Measurements from ENCODE around the gene MOGAT1.
A peak's percentile ranks its signal among the peaks of the same experiment; 100 is the strongest.
"Not testable (repeated sequence)": the region's sequence is repeated elsewhere in the genome, so short reads cannot be mapped to it uniquely, and the experiment has no call there.

Gene MOGAT1

GRCh38 chr2:222713002-222713401, 41.5 kb downstream of the MOGAT1 start:
- DNase-seq = no peak

- DNase-seq = peak; percentile 84
These were observed 43.1 kb downstream of the MOGAT1 start for GRCh38 chr2:222714361-222715241.

GRCh38 chr2:222715742-222716141, 44.3 kb downstream of the MOGAT1 start:
- DNase-seq = no peak

DNA sequence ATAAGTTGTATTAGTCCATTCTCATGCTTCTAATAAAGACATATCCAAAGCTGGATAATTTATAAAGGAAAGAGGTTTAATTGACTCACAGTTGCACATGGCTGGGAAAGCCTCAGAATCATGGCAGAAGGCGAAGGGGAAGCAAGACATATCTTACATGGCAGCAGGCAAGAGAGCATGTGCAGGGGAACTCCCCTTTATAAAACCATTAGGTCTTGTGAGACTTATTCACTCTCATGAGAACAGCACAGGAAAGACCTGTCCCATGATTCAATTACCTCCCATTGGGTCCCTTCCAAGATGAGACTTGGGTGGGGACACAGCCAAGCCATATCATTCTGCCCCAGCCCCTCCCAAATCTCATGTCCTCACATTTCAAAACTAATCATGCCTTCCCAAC, 48.3 kb downstream of the MOGAT1 start:
- DNase-seq = not testable (repeated sequence)

DNA sequence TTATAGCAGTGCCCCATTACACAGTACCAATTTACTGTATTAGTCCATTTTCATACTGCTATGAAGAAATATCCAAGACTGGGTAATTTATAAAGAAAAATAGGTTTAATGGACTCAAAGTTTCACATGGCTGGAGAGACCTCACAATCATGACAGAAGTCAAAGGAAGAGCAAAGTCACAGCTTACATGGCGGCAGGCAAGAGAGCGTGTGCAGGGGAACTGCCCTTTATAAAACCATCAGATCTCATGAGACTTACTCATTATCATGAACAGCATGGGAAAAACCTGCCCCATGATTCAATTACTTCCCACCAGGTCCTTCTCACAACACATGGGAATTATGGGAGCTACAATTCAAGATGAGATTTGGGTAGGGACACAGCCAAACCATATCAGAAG, 50.1 kb downstream of the MOGAT1 start:
- not testable (repeated sequence) for DNase-seq

- DNase-seq = no peak
These were observed 51.0 kb downstream of the MOGAT1 start for GRCh38 chr2:222722327-222722946.

DNA sequence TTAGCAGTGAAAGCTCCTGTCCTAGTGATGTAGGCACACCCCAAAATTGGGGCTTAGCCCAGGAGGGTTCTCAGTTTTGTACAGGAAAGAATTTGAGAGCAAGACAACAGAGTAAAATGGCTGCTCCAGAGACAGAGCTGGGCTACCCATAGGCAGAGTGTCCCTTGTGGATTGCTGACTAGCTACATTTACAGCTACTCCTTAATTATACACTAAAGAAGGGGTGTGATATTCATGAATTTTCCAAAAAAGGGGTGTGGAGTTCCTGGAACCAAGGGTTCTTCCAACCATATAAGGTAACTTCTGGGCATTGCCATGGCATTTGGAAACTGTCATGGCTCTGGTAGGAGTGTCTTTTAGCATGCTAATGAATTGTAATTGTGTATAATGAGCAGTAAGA, 52.8 kb downstream of the MOGAT1 start:
- no peak for DNase-seq

GRCh38 chr2:222728621-222729020, 57.2 kb downstream of the MOGAT1 start:
- no peak for DNase-seq

- no peak for DNase-seq
These were observed 59.0 kb downstream of the MOGAT1 start for GRCh38 chr2:222730366-222730999.

DNA sequence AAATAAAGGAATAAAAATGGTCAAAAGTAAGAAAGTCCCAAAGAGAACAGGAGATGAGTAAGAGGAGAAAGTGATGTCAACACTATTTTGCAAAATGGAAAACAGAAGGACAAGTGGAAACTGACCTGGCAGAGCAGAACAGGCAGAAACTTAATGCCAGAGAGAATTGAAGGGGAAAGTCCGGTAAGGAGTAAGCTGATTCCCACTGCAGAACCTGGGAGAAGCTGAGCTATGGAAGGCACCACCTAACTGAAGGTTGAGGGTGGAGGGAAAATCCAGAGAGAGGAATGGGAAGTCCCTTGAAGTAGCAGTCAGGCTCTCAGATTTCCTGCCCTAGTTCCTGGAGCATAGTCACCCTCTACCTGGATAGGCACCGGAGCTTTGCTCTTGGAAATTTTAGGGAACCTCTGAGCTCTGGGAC, 59.8 kb downstream of the MOGAT1 start:
- no peak for DNase-seq

DNA sequence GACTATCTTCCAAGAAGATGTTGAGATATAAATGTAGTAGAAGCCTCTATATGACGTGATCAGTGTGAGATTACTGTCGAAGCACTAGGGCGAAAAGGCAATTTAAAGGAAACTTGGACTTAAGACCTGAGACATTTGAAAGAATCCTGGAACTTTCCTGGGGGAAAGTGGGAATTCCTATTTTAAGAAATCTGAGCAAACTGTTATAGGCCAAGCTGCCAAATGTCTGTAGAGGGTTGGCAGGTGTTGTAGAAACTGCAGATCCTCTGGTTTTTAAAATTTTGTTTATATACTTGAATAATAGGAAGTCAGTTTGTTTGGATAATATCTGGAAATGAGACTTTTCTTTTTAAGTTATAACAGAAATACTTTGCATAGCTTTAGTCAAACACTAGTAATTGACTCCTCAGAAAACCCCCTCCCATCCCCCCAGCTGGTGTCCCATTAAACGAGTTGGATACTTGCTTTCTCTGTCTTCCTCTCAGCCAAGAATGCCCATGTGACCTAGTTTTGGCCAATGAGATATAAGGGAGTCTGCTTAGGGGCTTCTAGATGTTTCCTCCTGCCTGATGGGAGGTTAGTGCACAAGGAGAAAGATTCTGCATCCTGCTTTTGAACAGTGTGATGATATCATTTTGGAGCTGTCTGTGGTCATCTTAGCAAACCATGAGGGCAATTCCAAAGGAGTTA, 61.2 kb downstream of the MOGAT1 start:
- no peak for DNase-seq

DNA sequence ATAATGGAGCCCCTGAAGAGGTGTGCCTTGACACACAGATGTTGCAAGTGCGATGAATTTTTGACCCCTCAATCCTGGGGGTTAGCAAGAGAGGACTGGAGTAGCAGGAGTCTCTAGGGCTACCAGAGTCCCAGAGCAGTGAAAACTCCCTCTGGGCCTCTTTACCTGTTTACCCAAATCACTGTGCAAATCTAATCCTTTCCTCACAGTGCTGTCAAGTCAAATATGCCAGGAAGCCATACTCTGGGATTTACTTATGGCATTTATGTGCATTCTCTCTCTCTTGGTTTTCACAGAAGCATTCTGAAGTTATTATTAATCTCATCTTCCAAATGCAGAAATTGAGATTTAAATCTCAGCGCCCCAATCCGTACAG, 62.0 kb downstream of the MOGAT1 start:
- DNase-seq = no peak

- DNase-seq = no peak
These were observed 62.6 kb downstream of the MOGAT1 start for GRCh38 chr2:222733846-222734702.

DNA sequence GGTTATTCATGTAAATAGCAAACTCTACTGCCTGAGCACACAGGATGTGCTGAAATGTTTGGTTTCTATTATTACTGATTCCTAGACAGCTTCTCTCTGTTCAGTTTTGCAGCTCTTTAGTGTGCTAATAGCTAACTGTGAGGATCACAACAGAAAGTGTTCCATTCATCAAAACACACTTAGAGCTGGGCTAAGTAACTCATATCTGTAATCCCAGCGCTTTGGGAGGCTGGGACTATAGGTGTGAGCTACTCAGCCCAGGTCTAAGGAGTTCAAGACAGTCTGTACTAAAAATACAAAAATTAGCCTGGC, 63.2 kb downstream of the MOGAT1 start:
- DNase-seq = no peak

- DNase-seq = no peak
These were observed 64.8 kb downstream of the MOGAT1 start for GRCh38 chr2:222736301-222736700.

DNA sequence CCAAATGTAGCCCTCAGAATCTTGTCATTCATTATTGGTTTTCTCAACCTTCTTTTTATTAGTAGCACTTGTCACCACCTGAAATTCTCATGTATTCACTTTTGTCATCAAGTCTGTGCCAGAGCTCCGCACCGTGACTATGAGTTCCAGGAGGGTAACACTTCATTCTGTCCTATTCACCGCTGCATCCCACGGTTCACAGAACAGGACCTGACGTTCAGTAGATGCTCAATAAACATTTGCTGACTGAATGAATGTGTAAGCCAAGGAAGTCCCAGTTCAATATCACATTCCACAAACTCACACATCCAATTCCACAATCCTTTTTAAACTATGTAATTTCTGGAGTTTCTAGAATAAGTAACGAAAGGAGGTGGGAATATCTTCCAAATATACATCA, 65.5 kb downstream of the MOGAT1 start:
- no peak for DNase-seq

- DNase-seq = no peak
These were observed 66.9 kb downstream of the MOGAT1 start for GRCh38 chr2:222738312-222738711.

GRCh38 chr2:222738809-222739208, 67.4 kb downstream of the MOGAT1 start:
- DNase-seq = no peak

GRCh38 chr2:222739939-222740338, 68.5 kb downstream of the MOGAT1 start:
- no peak for DNase-seq

- DNase-seq = no peak
These were observed 71.9 kb downstream of the MOGAT1 start for GRCh38 chr2:222743251-222743812.

DNA sequence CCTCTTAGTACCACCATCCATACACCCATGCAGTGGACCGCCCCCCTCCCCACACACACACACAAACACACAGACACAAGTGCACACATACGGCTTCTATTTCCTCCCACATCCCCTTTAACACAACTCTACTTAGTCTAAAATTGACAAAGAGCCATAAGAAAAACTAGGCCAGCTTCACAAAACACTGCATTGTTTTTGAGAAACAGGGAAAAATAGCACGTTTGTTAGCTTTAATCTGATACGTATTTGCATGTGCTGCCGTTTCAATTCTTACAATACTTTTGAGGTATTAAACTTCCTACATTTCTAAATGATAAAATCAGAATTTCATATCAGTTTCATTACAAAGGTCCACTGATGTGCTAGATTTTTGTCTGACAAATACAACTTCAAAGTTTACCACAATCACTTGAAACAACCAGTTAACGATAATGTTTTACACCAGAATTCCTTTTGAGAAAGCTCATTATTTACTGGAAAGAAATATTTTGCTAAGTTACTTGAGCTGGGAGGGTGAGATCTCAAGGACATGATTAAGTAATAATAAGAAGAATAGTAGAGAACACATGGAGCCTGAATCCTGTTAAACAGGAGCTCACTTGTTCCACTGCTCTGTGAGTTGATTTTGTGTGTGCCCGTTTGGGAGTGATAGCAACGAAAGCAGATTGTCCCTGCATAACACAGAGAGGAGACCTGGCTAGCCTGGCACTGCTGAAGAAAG, 74.5 kb downstream of the MOGAT1 start:
- no peak for DNase-seq

Data from NCI-H524 treated with DMSO at 0.1 percent for 48 hours (cell line).